Hepatocyte (in vitro differentiated cells): ENCODE measurements around the gene GUCY1A1.

Experiments
- CTCF ChIP-seq: fragments of 200-600 bp; sonication (generic); IDR thresholded peaks from 2 replicates; pipeline ENCODE4 v1.5.1; 2016; ENCODE audit warnings: antibody characterized with exemption, mild to moderate bottlenecking; ENCODE audit not compliant: poor library complexity
- EZH2phosphoT487 ChIP-seq: fragments of 200-600 bp; sonication (generic); IDR thresholded peaks from one replicate; pipeline ENCODE4 v1.6.1; 2018; ENCODE audit warnings: antibody characterized with exemption, mild to moderate bottlenecking, low read depth, moderate library complexity; ENCODE audit not compliant: unreplicated experiment, severe bottlenecking

DNA sequence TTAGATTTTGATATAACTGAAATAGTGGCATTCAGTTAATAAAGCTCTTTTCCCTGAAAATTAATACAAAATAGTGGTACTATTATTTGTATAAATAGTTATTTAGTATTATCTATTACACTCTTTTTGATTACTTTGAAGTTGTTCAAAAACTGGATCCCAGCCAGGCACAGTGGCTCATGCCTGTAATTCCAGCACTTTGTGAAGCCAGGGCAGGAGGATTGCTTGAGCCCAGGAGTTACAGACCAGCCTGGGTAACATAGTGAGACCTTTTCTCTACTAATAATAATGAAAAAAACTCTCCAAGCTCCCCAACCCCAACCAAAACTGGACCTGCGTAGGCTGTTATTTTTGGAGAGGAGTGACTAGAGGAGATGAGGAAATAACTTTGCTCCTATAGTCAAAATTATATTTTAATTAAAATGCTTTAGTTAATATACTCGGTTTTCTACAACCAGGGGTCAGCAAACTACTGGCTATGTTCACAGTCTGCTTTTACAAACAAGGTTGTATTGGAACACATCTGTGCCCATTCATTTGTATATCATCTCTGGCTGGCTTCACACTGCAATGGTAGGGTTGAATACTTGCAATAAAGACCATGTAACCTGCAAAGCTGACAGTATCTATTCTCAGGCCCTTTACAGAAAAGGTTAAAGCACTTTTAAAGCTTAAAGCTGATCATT, 27.6 kb downstream of the GUCY1A1 start:
- no peak for TF ChIP-seq CTCF
- TF ChIP-seq EZH2phosphoT487 = no peak
